HG03095 (cell line): ENCODE measurements around the gene RBFOX2.
"Not testable (repeated sequence)": the region's sequence is repeated elsewhere in the genome, so short reads cannot be mapped to it uniquely, and the experiment has no call there.

ENCODE experiments used
- ATAC-seq: cut with Tn5 transposase; IDR thresholded peaks from one replicate; pipeline ENCODE4 v1.9.1; 2021; ENCODE audit warnings: moderate library complexity; ENCODE audit not compliant: unreplicated experiment

The RBFOX2 gene

DNA sequence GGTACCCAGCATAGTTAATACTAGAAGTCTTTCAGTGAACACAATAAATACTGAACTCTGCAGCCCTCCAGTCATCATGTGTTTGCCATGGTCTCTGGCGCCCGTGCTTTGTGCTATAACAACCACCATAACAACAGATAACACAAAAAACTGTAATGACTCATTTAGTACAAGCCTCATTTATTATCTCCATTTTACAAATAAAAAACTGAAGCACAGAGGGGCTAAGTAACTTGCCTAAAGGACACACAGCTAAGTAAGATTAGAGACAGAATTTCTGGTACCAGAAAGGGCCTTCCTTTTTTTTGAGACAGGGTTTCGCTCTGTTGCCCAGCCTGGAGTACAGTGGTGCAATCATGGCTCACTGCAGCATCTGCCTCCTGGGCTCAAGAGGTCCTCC lies 19.5 kb downstream of the RBFOX2 start:
- ATAC-seq, result no peak

DNA sequence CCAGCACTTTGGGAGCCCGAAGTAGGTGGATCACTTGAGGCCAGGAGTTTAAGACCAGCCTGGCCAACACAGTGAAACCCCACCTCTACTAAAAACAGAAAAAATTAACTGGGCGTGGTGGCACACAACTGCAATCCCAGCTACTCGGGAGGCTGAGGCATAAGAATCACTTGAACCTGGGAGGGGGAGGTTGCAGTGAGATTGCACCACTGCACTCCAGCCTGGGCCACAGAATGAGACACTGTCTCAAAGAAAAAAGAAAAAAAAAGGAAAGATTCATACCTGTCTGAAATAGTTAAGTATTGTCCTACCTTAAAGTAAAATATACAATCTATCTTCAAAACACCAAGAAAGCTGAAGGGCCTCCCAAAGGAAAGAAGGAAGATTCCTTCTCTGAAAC lies 20.1 kb downstream of the RBFOX2 start:
- ATAC-seq, result no peak

DNA sequence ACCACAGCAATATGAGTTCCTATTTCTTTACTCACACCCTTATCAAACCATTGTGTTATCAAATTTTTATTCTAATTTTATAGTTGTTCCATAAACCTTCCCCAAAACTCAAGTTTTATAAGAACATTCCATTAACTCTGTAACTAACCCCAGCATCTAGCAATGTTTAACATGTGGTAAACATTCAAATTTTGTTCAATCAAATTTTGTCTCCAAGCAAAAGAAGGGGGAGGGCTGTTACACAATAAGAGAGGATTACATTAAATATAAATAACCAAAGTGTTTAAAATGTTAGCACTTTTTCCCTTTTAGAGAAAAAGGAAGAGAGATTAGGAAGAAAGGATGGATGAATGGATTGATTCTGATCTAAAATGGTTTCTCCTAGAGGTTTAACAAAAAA lies 20.5 kb downstream of the RBFOX2 start:
- no peak for ATAC-seq

DNA sequence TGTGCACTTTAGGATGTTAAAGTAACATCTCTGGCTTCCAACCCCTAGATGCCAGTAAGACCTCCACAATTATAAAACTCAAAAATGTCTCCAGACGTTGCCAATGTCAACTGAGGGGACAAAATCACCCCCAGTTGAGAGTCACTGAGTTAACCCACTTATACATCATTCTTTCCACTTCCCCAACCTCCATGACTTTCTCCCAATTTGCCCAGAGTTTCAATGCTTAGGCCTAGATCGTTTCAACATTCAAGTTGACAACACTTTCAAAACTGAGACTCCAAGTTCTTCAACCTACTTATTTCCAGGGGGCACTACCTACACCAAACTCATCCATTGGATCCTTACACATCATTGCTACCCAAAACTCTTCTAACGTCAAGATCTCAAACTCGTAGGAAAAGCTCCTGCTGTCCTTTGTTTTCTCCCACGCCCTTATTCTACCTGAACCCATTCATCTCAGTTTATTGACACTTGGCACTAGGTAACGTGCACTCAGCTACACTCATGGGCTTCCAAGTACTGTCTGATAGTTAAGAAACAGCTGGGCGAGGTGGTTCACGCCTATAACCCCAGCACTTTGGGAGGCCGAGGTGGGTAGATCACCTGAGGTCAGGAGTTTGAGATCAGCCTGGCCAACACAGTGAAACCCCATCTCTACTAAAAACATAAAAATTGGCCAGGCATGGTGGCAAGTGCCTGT lies 24.5 kb downstream of the RBFOX2 start:
- no peak for ATAC-seq

DNA sequence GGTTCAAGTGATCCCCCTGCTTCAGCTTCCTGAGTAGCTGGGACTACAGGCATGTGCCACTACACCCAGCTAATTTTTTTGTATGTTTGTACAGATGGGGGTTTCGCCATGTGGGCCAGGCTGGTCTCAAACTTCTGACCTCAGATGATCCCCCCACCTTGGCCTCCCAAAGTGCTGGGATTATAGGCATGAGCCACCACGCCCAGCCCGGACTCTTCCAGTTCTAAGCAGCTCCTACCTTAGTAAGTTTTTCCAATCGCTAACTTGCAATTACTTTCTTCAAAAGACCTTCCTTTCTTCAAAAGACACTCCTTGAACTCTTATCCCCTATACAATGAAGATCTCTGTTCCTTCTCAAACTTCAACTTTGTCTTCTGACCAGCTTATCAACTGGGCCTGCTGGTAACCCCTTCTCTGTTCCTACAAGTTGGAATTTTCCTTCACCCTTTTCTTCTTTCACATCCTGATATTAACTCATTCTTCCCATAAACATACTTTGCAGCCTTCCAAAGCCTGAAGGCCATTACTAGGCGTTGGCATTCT lies 25.8 kb downstream of the RBFOX2 start:
- ATAC-seq, result no peak

DNA sequence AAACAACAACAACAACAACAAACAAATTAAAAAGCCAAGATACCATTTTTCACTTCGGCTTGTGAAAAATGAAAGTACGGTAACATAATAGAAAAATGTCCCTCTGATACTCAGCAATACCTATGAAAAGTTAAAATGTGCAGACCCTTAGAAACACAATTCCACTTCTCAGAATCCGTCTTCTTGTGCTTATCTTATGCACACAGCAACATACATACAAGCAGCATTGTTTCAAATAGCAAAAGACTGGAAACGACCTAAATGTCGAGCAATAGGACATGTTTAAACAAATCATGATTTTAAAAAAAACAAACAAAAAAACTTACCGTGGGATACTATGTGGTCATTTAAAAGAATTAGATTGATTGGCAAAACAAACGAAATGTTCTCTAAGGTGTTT lies 26.5 kb downstream of the RBFOX2 start:
- no peak for ATAC-seq

DNA sequence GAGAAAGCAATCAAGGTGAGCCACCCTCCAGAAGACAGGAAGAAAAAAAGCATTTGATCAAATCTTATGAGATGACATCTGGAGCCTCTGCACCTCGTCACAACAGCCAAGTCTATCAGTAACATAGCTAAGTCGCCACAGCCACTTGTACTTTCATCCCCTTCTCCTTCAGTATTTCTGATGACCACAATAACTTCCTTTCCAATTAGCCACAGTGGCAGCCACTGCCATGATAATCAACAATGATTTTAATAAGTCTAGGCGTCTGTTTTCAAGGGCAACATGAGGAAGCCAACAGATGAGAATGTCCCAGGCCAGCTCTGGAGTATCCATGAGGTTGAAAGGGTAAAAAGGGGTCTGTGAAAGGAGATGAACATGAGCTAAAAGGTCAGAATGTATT lies 29.9 kb downstream of the RBFOX2 start:
- ATAC-seq, result no peak

DNA sequence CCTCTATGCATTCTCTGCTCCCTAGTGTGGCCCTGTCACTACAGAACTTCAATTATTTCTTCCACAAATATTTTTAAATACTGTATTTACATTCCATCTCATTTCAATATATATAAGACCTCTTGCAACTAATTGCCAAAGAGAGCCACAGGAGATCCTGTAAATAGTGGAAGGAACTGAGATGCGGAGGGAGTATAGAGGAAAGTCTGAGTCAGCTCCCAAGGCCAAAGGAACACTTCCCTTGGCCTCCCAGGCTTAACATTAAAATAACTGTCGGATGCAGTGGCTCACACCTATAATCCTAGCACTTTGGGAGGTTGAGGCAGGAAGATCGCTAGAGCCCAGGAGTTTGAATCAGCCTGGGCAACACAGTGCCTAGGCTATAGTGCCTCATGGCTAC lies 31.2 kb downstream of the RBFOX2 start:
- no peak for ATAC-seq

DNA sequence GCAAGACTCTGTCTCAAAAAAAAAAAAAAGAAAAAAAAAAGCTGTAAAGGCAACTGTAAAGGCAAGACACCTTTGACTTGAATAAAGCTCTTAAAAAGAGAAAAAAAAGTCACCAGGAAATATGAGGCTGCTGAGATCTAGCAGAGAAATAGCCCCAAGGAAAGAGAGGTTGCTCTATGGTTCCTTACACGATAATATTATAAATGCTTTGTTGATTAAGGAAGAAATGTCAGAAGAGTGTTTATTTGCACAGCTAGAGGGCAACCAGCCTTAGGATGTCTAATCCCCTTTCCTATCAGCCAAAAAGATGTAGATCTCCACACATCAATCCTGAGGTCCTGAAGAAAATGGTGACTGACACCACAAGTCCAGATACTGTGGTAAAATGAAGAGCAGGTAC lies 32.0 kb downstream of the RBFOX2 start:
- no peak for ATAC-seq

DNA sequence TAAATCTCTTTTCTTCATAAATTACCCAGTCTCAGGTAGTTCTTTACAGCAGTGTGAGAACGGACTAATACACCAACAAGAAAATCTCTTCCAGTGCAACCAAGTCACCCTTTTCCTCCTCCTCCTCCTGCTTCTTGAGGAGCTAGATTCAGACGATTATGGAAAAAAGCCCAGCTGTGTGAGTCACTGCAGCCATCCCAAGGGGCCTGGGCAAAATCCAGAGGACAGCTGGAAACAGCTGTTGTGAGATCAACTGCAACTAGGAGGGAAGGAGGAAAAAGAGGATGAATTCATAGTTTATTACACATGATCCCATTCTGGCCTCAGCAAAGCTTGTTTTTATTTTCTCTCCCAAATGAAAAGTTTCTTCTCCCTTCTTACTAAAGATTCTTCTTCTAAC lies 32.9 kb downstream of the RBFOX2 start:
- no peak for ATAC-seq

DNA sequence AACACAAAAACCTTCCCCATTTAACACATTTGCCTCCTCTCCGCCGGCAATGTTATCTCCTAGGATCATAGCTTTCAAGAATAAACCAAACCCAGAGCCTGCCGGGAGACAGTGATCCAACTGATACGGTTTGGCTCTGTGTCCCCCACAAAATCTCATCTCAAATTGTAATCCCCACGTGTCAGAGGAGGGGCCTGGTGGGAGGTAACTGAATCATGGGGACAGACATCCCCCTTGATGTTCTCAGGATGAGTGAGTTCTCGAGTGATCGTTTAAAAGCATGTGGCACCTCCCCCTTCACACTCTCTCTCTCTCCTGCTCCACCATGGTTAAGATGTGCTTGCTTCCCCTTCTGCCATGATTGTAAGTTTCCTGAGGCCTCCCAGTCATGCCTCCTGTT lies 33.3 kb downstream of the RBFOX2 start:
- ATAC-seq, result no peak

DNA sequence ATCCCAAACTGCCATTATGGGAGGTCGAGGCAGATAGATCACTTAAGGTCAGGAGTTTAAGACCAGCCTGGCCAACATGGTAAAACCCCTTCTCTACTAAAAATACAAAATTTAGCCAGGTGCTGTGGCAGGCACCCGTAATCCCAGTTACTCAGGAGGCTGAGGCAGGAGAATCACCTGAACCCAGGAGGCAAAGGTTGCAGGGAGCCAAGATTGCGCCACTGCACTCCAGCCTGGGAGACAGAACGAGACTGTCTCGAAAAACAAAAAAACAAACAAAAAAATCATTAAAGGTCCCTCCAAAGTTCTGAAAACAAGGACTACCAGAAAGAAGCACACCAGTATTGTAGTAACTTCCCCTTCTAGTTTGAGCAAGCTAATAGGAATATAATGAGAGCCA lies 34.9 kb downstream of the RBFOX2 start:
- ATAC-seq, result not testable (repeated sequence)

DNA sequence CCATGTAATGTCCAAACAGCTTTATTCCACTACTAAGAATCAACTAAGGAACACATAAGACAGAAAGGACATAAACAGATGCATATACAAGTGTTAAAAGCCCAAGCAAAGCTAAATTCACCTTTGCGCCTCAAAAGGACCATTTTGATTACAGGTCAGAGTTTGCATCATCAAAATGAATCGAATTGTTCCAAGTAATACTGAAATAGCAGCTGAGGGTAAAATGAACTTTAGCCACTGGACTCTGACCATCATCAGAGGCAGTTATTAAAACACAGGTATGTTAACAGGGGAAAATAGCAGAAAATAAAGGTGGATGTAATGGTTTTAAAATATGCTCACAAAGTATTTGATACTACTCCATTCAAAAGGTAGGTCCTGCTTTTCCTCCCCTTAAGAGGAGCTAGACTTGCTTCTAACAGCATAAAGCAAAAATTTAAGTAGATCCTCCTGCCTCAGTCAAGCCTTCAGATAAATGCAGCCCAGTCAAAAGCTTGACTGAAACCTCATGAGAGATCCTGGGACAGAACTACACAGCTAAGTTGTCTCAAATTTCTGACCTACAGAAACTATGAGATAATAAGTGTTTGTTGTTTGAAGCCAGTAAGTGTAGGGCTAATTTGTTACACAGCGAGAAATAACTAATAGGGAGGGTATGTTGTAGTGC lies 35.4 kb downstream of the RBFOX2 start:
- ATAC-seq, result no peak

DNA sequence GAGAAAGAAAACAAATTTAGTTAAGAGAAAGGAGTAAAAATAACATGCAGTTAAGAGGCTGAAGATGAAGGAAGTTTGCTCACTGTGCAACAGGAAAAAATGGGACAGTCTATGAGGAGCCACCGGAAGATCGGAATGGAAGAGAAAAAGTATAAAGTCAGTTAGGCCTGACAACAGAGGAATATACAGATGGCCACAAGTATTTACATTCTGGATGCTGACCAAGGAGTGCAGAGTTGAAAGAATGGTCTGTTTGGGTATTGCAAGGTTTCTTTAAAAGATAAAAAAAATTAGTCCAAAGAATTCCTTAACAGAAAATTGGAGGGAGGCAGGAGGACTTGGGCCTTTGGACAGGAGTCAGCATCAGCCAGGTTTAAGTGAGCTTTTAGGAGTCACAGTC lies 37.5 kb downstream of the RBFOX2 start:
- no peak for ATAC-seq

DNA sequence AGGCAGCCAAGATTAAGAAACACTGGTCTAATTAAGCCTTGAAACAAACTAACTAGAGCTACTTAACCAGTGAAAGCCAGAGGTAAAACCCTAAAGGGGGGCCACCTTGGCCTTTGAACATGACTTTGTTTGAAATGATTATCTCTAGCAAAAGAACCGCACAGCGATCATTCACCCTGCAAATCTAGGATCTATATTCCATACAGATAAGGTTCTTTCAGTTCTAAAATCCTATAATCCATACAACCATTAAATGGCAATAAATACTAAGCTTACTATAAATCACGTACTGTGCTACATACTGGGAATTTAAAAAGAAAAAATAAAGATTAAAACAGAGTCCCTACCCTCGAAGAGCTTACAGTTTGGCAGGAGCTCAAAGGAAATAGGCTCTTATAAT lies 40.6 kb downstream of the RBFOX2 start:
- no peak for ATAC-seq

DNA sequence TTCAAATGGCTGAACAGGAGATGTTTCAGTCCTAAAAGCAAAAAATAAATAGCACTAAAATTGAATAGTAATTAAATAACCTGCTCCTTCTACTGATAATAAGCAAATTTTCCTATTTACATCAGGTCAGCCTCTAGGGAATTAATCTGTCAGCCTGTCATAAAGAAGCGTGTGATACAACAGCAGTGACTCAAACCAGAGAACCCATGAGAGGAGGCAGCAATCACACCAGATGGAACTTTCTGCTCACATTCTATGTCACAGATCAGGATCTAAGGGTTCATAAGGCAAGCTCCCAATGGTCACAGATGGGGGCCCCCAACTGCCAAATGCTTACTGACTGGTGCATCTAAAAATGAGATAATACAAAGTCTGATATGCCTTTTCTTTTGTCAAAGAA lies 41.1 kb downstream of the RBFOX2 start:
- no peak for ATAC-seq

DNA sequence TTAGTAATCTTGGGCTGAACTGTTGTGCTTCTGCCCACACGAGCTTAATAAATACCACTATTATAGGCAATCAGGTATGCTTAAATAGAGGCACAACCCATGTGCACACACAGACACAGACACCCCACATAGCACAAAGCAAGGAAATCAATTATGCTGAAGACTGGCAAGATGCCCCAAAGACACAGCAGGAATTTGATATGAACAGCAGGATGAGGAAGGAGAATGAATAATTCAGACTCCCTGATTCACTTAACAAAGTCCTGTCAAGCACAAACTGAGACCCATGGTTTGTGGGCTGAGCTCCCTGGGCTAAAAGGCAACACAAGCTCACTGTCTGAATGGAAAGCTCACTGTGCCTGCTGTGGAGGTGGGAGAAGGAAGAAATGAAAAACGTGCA lies 42.5 kb downstream of the RBFOX2 start:
- no peak for ATAC-seq

DNA sequence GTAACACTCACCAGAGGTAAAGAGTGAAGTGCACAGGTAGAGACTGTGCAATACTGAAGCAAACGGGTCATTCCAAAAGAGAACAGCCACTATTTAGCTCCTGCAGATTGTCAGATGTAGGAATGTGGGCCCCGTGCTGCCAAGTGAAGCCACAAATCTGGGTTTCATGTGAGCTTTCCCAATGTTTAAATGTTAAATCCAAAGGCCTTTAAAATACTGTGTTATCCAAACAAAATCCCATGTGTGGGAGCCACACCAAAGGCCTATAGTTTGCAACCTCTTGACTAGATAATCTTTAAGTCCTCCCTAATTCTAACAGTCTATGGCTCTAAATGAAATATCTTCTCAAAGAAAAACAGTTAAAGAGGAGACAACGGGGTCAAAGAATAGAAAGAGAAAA lies 43.3 kb downstream of the RBFOX2 start:
- no peak for ATAC-seq

DNA sequence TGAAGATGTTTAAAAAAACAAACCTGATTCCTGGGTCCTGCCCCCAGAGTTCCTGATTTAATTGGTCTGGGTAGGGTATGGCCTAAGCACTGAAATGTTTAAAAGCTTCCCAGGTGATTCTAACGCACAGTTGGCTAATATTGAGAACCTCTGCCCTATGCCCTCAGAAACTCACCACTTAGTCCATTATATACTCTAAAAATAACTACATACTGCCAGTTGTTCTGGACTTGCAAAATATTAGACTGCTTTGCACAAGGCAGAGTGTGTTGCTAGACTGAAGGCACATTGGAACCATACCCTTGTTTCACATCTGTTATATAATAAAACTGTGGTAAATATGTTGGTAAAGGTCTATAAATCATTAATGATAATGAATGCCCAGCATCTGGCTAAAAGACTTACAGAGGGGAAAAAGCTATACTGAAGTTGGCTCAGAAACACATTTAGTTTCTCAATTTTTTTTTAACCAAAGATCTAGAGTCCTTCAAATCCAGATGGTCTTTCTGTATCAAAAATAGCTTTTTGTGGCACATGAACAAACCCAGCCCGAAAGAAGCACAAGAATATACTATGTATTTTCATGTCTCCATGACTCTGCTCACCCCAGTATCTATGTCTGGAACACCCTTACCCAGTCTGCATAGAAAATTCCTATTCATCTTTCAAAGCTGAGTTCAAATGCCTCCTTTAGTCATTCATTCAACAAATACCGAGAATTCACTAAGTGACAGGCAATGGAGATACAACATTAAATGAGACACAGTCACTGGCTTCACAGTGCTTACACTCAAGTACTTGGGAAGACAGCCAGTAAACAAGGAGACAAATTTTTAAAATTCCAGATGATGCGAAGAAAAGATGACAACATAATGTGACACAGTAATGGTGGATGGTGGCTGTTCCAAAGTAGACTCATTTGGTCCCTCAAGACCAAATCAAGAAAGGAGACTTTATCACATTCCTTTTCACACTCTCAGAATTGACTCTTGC lies 44.1 kb downstream of the RBFOX2 start:
- ATAC-seq, result no peak

DNA sequence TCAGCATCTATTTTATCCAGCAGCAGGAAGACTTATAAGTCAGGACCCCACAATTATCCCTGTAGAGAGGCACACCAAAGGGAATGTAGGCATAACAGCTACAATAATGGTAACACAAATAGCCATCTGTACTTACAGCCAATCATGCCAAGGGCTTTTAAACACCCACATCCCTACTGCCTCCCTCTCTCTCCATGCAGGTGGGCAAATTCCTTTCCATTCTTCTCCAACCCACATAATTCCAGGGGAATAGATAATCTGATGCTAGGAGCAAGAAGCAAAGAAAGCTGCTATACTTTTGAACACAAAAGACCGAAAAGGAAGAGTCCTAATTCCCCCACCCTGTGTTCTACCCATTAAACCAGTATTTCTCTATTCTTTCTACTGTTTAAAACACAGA lies 46.7 kb downstream of the RBFOX2 start:
- no peak for ATAC-seq

DNA sequence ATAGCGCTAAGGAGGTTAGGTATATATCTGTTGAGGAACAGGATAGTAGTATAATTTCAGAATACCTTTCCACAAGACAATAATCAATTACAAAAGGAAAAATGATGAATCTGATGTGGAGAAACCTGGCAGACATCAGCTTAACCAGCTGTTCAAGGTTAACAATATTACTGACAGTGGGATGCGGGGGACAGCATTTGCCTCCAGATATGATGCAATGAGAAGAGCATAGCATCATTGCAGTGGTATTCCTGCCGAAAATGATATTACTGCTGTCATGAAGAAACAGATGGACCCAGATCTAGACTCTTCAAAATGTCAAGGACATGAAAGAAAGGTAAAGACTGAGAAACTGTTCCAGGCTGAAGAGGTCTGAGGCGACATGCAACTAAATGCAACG lies 49.7 kb downstream of the RBFOX2 start:
- no peak for ATAC-seq
